ENCODE measurements around the gene SDK2. TPM values are rescaled to one million over a fixed set of nuclear protein-coding genes. Genes with fewer than 3 reads are reported as not detected.

The SDK2 gene
- total and polyA plus RNA-seq, 2 of the 8 experiments (the other 6 are each of a cell fraction or from before 2014, with no cell fraction given) = 3.9 to 4.1 TPM

- 86% methylated on average over 3 of the region's 3 CpGs; no CpG with 5 or more reads in 1 of the 2 experiments for WGBS, 2 experiments (ENCODE audit: extremely low coverage in 1 of 2, insufficient coverage in 1 of 2, insufficient read length in 1 of 2, insufficient replicate concordance in 2 of 2, low coverage in 1 of 2, low lambda C conversion rate in 2 of 2, missing lambda C conversion rate in 1 of 2)
- no peak overlapping the region for H2BK5ac ChIP-seq (ENCODE audit: low read depth, low read length)
- CTCF ChIA-PET (ENCODE audit: partially characterized antibody) = interaction anchor here (1.1 to 11.3 kb wide), 4 partner anchors 52 to 130 kb away, joined by 3 to 175 read pairs (median 22); no protein-coding TSS in a partner anchor
Measured at GRCh38 chr17:73652886-73653480, 8.7 kb upstream of the SDK2 start.

More at GRCh38 chr17:73652886-73653480, 8.7 kb upstream of the SDK2 start:
- no peak overlapping the region for H2BK15ac ChIP-seq (ENCODE audit: low read length)
- no peaks in the 10 kb centered on the region; a peak in 2 of 7 replicates for H3K4me1 ChIP-seq (replicated peaks in 1 of 4; ENCODE audit: control insufficient read depth in 3 of 4, insufficient read depth in 4 of 4, low read length in 3 of 4)
- FAIRE-seq = no peak
- no peak overlapping the region for H4K8ac ChIP-seq (ENCODE audit: extremely low read depth, insufficient read depth, low read length)
- POLR2A ChIA-PET (ENCODE audit: partially characterized antibody) = no interaction called here
- H3K79me1 ChIP-seq (ENCODE audit: low read depth, low read length) = no peaks in the 10 kb centered on the region
- no peak overlapping the region for H3K4ac ChIP-seq (replicated peaks; ENCODE audit: insufficient read length, low read depth, low read length)
- no peak overlapping the region for H2AK5ac ChIP-seq (ENCODE audit: low read depth, low read length)
- H3K36me3 ChIP-seq (ENCODE audit: control insufficient read depth in 2 of 4, insufficient read depth in 4 of 4, low read length in 3 of 4) = no peaks in the 10 kb centered on the region; a peak in 2 of 8 replicates
- DNase-seq (ENCODE audit: low read depth in 1 of 2, low spot score in 2 of 2) = no peak
- no peak overlapping the region for H3K56ac ChIP-seq (replicated peaks; ENCODE audit: insufficient read length, low read depth, low read length)
- no peaks in the 10 kb centered on the region for H3K79me2 ChIP-seq (ENCODE audit: control insufficient read depth in 1 of 2, insufficient read depth in 2 of 2, low read length in 2 of 2)
- H3K4me3 ChIP-seq (ENCODE audit: extremely low read depth in 1 of 4, insufficient read depth in 2 of 4, low read depth in 3 of 4, low read length in 4 of 4) = no peak overlapping the region
- H4K5ac ChIP-seq (ENCODE audit: insufficient read length, low read depth, low read length) = no peak overlapping the region
- peaks cover 3 to 4% of the 10 kb centered on the region in 2 experiments; a peak in 2 of 4 replicates for H3K9me3 ChIP-seq (ENCODE audit: insufficient read depth in 2 of 2, low read depth in 1 of 2, low read length in 1 of 2)
- H3K27ac ChIP-seq (ENCODE audit: low read depth, low read length) = no peak overlapping the region
- TF ChIP-seq TCF12 (IDR thresholded peaks at IDR 0.05; ENCODE audit: low read depth, low read length) = no peak
- no peak for TF ChIP-seq SUZ12 (IDR thresholded peaks at IDR 0.05; ENCODE audit: low read length)
- no peak for TF ChIP-seq RXRA (IDR thresholded peaks at IDR 0.05; ENCODE audit: insufficient read depth, low read depth, low read length)
- no peak for TF ChIP-seq MAFK (IDR thresholded peaks at IDR 0.05; ENCODE audit: low read depth, low read length)
- TF ChIP-seq PHF8 (conservative IDR thresholded peaks at IDR 0.05; ENCODE audit: low read depth, low read length) = no peak
- no peak overlapping the region for H2AFZ ChIP-seq (ENCODE audit: low read length)
- no peak overlapping the region for H3K14ac ChIP-seq (ENCODE audit: insufficient read length)
- H3K23me2 ChIP-seq (ENCODE audit: low read depth, low read length) = no peaks in the 10 kb centered on the region
- H3K23ac ChIP-seq (ENCODE audit: insufficient read length) = no peak overlapping the region
- H3K27me3 ChIP-seq (replicated peaks in 1 of 4; ENCODE audit: control insufficient read depth in 3 of 4, extremely low read depth in 1 of 4, insufficient read depth in 3 of 4, low read length in 3 of 4) = peaks cover 0 to under 1% (median 0%) of the 10 kb centered on the region in 4 experiments; a peak in 1 of 7 replicates
- H2BK20ac ChIP-seq (ENCODE audit: low read length) = no peak overlapping the region
- H2BK12ac ChIP-seq (ENCODE audit: low read depth, low read length) = no peak overlapping the region
- no peak overlapping the region for H4K91ac ChIP-seq (replicated peaks; ENCODE audit: insufficient read length, low read length)
- H2BK120ac ChIP-seq (replicated peaks; ENCODE audit: low read depth, low read length) = no peak overlapping the region
- no peak overlapping the region for H3K4me2 ChIP-seq (ENCODE audit: insufficient read depth in 1 of 2, low read depth in 2 of 2, low read length in 2 of 2)
- no peaks in the 10 kb centered on the region for H4K20me1 ChIP-seq (replicated peaks in 1 of 2; ENCODE audit: control insufficient read depth in 1 of 2, insufficient read depth in 2 of 2, low read length in 2 of 2)
- no peak overlapping the region for H3K18ac ChIP-seq (ENCODE audit: extremely low read depth, low read length)
- H3K9ac ChIP-seq (replicated peaks in 1 of 4; ENCODE audit: extremely low read depth in 1 of 4, low read depth in 3 of 4, low read length in 3 of 4) = no peak overlapping the region
